Measurements from ENCODE around the gene IGSF9B.

IGSF9B gene

DNA sequence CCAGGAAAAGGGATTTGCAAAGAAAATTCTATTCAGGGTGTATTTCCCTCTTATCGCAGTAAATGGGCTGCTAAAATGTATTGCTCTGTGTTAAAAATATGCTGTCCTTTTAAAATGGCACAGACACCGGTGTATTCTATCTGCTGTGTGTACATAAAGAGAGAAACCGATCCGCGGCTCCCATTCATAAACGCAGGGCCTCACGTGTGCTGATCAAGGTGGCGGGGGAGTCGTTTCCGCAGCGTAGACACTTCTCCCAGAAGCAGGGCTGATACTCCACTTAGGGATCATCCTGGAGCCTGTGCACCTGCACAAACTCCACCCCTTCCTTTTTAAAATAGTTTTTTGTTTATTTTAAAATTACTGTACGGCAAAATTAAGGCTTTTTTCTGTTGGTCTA lies 26.1 kb upstream of the IGSF9B start:
- no peak for DNase-seq

DNA sequence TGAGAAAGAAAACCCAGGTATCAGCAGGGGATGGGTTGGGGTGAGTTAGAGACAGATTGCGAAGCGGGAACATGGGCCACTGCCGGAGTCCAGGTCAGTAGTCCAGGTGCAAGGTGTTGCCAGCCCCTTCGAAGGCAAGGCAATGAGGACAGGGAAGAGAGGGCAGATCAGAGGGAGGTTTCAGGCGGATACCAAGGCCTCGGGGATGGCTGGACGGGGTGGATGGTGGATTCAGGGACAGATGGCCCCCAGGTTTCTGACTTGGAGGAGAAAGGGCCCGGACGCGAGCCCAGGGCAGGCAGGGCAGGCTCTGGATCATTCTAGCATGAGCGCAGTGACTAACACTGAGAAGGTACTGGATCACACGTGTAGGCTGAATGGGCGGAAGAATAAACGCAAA lies 25.4 kb upstream of the IGSF9B start:
- DNase-seq: no peak

DNA sequence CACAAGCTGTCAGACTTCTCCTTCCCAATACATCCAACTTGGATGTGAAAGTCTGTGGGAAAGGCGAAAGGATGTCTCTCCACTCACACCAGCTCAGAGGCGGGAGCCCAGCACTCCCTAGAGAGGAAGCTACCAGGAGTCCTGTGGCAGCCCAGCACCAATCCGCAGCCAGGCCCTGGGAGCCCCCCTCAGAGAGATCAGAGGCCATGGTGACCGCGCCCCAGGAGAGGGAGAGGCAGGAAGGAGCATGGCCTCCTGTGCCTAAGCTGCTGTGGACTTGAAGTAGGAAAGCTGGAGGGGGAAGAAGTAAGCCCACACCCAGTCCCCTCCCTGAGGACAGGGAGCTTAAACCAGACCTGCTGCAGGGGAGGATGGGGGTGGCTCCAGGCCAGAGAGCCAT lies 24.4 kb upstream of the IGSF9B start:
- DNase-seq: no peak

DNA sequence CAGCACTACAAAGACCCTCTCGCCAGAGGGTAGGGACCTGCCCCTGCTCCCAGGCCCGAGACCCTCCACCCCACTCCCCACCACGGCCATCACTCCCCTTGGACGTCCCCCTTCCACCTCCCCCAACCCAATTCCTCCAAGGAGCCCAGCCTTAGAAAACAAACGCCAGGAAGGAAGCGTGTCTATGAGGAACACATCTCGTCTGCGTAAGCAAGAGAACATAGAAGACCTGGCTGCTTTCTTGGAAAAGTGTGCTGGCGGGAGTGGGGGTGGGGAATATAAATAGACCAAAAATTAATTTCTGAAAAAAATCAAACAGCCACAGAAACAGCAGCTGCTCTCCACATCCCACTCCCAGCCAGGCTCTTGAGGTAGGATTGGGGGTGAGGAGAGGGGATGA lies 23.9 kb upstream of the IGSF9B start:
- no peak for DNase-seq

DNA sequence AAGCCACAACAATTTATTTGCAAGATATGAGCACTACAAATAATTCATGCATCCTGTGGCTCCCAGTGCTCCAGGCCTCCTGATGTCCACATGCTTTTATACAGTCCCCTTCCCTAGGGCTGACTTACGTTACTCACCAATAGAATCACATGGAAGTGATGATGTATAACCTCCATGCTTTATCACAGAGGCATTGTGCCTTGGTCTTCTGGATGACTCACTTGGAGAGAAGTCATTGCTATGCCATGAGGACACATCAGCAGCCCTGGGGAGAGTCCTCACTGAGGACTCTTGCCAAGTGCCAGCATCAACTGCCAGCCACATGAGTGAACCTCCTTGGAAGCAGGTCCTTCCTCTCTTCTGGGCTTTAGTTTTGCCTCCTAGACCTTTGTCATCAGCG lies 22.0 kb upstream of the IGSF9B start:
- DNase-seq: no peak

- no peak for DNase-seq
Observed at GRCh38 chr11:133977067-133977677, 20.4 kb upstream of the IGSF9B start.

GRCh38 chr11:133975488-133975849 lies 18.7 kb upstream of the IGSF9B start:
- no peak for DNase-seq

- no peak for DNase-seq
Observed at GRCh38 chr11:133974836-133975487, 18.2 kb upstream of the IGSF9B start.

- no peak for DNase-seq
Observed at GRCh38 chr11:133971881-133972280, 15.1 kb upstream of the IGSF9B start.

DNA sequence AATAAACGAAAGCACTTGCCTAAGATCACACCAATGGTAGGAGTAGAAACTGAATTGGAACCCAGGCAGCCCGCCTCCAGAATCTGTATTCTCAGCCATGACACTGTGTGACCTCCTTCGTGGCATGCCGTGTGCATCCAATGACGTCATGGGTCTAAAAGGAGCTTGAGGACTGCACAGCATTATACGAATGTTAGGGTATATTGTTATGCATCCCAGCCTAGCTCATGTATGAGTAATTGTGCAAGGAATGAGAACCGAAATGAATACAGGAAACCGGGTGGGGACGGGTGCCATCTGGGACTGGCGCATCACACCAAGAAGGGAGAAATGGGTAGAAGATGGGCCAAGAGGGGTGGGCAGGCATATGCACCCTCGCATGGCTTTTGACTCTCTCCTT lies 12.3 kb upstream of the IGSF9B start:
- no peak for DNase-seq

DNA sequence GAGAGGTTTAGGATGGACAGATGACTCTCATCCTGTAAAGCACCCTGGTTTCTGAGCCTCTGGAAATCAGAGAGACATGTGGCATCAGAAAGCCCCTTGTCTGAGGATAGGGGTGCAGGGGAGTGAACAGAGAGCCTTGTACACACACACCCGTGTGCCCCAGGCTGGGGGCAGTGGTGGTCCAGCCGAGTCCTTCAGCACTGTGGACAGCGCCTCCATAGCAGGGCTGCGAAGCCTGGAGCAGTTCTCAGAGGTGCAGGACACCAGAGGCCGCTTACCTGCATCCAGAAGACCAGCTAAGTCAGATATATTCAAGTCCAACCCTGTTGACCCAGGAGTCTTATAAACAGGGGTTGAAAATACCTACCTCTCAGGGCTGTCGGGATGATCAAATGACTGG lies 11.5 kb upstream of the IGSF9B start:
- DNase-seq: peak; percentile 12

DNA sequence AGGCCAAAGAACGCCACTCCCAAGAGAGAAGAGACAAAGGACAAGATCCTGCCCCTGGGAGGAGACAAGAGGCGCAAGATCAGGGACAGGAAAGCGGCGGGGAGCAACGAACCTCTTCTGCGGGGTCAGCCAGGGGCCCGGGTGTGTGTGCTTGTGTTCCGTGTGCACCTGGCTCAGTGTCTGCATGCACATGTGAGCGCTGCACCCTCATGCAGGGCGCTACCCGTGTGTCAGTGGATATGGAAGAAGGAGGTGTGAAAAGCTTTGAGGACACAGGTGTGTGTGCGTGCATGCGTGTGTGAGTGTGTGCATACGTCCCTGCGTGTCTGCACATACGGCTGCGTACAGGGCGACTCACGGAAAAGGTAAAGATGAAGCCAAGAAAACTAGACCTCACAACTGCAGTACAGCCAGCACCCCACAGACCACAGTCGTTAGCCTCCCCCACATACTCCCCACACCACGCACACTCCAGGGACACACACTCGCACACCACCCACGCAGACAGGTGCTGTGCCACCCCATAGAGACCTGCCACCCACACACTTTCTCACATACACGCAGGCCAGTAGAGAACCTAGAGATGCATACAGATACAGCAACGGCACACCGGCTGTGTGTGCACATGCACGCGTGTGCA lies 11.0 kb upstream of the IGSF9B start:
- DNase-seq: no peak

DNA sequence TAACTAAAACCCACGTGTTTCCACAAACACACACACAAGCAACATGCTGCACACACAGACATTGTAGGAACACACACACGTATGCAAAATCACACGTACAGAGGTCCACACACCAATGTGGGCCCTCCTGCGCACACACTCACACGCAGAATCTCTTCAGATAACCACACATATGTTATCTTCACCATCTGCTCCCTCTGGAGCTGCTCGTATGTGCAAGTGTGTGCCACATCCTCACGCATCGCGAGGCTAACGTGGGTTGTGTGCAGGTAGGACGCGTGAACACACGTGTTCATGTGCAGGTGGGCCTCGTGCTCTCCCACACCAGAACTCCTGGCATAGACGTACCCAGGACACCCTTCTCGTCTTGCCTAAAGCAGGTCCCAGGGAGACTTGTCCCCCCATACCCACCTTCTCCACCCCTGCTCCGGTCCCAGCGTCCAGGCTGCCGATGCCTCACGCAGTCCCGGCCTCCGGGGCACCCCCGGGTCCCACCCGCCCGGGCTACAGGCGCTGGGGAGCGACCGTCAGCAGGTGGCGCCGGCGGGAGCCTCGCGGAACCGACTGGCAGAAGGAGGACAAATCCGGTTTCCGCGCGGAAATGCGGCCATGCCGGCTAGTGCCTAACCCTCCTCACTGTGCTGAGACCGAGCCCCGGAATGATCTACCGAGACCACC lies 10.3 kb upstream of the IGSF9B start:
- peak; percentile 80 for DNase-seq

DNA sequence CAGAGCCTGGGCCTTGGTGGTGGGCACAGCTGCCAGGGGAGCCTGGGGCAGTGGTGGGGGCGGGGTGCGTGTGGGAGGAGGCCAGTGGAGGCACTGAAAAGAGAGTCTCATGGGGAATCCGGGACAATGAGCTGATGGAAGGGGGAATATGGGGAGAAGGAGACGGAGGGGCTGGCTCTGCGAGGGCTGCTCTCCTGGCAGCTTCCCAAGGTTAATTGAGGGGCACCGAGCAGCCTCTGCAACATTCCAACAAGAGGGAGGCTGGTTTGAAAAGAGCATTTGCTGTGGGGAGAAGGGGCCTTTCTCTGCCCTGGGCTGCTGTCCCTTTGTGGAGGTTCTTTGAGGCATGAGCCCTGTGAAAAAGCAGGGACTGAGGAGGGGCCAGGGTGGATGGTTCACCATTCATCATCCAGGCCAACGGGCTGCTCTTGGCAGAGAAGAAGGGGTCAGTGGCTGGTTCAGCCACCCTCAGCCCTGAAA lies 9.4 kb upstream of the IGSF9B start:
- no peak for DNase-seq

DNA sequence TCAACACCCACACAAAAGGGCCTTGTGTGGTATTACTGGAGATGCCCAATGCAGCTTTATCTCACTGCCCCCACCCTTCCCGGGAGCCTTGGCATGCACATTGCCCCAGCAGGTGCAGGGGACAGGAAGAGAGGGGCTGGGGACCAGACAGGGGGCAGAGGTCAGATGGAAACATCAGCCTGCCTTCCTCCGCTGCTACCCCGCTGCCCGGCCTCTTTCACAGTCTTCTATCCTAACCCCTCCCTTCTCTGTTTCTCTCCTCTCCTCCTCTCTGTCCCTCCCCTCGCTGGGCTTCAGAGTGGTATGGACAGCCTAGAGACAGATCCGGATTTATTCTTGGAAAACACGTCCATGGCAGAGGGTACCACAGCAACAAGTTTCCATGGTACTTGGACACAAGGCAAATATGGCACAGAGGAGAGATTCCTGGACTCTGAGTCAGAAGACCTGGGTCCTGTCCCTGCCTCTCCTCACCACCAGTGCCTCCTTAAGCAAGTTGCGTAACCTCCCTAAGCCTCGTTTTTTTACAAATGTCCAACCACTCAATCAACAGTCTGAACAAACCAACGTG lies 8.3 kb upstream of the IGSF9B start:
- no peak for DNase-seq

DNA sequence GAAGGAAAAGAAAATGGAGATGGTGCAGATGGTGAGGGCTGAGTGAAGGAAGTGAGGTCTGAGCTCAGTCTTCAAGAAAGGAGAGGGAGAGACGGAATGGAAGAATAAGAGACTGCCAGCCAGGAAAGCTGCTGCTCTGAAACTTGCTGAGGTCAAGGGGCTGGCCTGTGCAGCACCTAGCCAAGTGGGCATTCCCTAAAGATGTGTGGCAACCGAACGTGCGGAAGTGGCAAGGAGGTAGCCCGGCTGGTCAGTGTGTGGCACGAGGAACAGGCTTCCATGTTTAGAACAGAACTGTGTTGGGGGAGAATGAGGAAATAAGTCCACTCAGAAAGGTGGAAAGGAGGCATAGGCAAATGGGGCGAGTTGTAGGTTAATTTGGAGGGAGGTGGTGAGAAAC lies 7.6 kb upstream of the IGSF9B start:
- DNase-seq: no peak

DNA sequence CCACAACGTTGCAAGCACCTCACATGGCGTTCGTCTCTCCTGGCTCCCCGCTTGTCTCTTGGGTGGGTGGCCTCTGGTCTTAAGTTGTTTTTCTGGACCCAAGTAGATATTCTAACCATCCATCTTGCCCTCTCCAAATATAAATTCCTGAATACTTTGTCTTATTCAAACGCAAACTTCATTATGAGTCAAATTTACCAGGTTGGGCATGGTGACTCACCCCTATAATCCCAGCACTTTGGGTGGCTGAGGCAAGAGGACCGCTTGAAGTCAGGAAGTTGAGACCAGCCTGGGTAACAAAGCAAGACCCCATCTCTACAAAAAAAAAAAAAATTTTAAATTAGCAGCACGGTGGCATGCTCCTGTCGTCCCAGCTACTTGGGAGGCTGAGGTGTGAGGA lies 5.1 kb upstream of the IGSF9B start:
- DNase-seq: no peak

DNA sequence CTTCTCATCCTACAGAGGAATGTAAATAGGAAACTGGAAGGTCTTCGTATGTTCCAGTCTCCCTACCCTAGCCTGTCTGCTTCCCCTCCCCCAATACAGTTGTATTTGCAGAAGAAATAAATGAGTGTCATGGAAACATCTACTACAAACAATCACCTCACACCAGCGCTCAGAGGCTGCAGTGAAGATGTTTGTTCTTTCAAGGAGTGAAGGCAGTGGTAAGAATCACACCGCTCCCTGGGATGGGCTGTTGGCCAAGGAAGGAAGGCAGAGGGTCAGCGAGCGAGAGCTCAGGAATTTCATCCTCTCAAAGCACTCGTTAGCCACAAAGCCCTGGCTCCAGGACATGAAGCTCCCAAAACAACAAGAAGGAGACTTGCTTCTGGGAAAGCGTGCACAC lies 1.1 kb upstream of the IGSF9B start:
- no peak for DNase-seq

DNA sequence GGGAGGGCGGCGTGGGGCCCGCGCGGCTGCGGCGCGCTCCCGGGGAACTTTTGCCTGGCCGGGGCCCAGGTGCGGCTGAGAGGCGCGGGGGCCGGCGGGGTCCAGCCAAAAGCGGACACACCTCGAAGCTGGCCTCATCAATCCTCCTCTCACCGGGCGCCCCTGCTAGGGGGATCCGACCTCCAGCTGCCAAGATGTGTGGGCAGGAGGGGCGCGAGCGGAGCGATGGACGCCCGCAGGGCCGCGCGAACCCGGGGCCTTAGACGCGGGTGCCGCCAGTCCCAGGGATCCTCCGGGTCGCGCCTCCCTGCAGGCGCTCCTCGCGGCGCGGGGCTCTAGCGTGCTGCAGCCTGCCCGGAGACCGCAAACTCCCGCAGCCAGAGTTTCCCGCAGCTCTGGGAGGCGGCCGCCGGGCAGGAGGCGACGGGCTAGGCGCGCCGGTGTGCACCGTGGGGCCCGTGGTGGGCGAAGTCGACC lies 785 bp downstream of the IGSF9B start:
- no peak for DNase-seq

- DNase-seq: peak; percentile 67
Observed at GRCh38 chr11:133955081-133955891, 1.5 kb downstream of the IGSF9B start.

- no peak for DNase-seq
Observed at GRCh38 chr11:133953999-133954398, 2.8 kb downstream of the IGSF9B start.

DNA sequence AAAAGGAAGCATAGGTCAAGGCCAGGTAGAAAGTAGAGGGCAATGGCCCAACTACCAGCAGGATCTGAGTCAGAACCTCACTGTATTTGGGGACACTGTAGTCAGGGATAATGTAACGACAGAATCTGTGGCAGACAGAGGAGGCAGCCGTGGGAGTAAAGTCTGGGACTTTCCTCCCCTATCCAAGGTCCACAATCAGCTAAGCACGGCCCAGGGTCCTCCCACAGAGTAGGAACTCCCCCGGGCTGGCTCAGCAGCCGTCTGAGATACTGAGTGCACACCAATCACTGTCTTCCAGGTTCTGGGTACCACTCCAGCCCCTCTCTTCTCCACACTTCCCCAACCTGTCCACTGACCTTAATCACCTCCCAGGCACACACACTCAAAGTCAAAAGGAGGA lies 3.2 kb downstream of the IGSF9B start:
- no peak for DNase-seq
